BE2C (cell line): Measurements from ENCODE around the gene SCRN2.

ENCODE experiments used
- DNase-seq: peaks from one replicate; pipeline ENCODE4 v3.0.0-alpha.2; 2020
- H3K27me3 ChIP-seq: fragments of 250-450 bp; sonication (Bioruptor Pico); 2 replicates; pipeline ENCODE4 v1.5.1; 2020; ENCODE audit warnings: mild to moderate bottlenecking
- H3K36me3 ChIP-seq: fragments of 250-450 bp; sonication (Bioruptor Pico); 2 replicates; pipeline ENCODE4 v1.5.1; 2020; ENCODE audit warnings: mild to moderate bottlenecking
- H3K4me1 ChIP-seq: fragments of 250-450 bp; sonication (Bioruptor Pico); 2 replicates; pipeline ENCODE4 v1.5.1; 2020
- H3K4me3 ChIP-seq: 2 replicates; pipeline ENCODE4 v1.5.1; 2011; ENCODE audit warnings: low read depth, low read length
- H3K9me3 ChIP-seq: fragments of 250-450 bp; sonication (Bioruptor Pico); 2 replicates; pipeline ENCODE4 v1.5.1; 2020
- CTCF ChIP-seq: IDR thresholded peaks from 2 replicates; pipeline ENCODE4 v1.5.1; 2012; ENCODE audit warnings: mild to moderate bottlenecking, low read depth, low read length

Gene SCRN2

GRCh38 chr17:47883589-47884426 is 42.7 kb upstream of the SCRN2 start:
- no peak for DNase-seq
- no peak for TF ChIP-seq CTCF
- no peaks in the 10 kb centered on the region for H3K4me1 ChIP-seq
- no peaks in the 10 kb centered on the region for H3K9me3 ChIP-seq
- H3K36me3 ChIP-seq: no peaks in the 10 kb centered on the region
- H3K27me3 ChIP-seq: peaks cover 46% of the 10 kb centered on the region
- H3K4me3 ChIP-seq: no peak overlapping the region

- no peaks in the 10 kb centered on the region for H3K36me3 ChIP-seq
- no peak overlapping the region for H3K4me3 ChIP-seq
- no peak for TF ChIP-seq CTCF
- H3K4me1 ChIP-seq: no peaks in the 10 kb centered on the region
- no peaks in the 10 kb centered on the region for H3K9me3 ChIP-seq
- no peak for DNase-seq
- H3K27me3 ChIP-seq: peaks cover 55% of the 10 kb centered on the region
Measured at GRCh38 chr17:47882695-47883588, 41.9 kb upstream of the SCRN2 start.

GRCh38 chr17:47882247-47882646 is 41.2 kb upstream of the SCRN2 start:
- Histone ChIP-seq H3K36me3 (no peaks in the 10 kb centered on the region), H3K4me1 (no peaks in the 10 kb centered on the region), H3K9me3 (no peaks in the 10 kb centered on the region), H3K4me3 (no peak overlapping the region), H3K27me3 (peaks cover 62% of the 10 kb centered on the region)
- DNase-seq: no peak
- no peak for TF ChIP-seq CTCF

- H3K4me1 ChIP-seq: no peaks in the 10 kb centered on the region
- no peak for DNase-seq
- H3K27me3 ChIP-seq: peaks cover 75% of the 10 kb centered on the region
Measured at GRCh38 chr17:47879776-47880454, 38.8 kb upstream of the SCRN2 start.

GRCh38 chr17:47879028-47879585 is 38.0 kb upstream of the SCRN2 start:
- Histone ChIP-seq H3K9me3 (no peaks in the 10 kb centered on the region), H3K4me3 (no peak overlapping the region), H3K4me1 (no peaks in the 10 kb centered on the region), H3K36me3 (no peaks in the 10 kb centered on the region), H3K27me3 (peaks cover 82% of the 10 kb centered on the region)
- no peak for TF ChIP-seq CTCF
- no peak for DNase-seq

More at GRCh38 chr17:47879776-47880454, 38.8 kb upstream of the SCRN2 start:
- Histone ChIP-seq H3K9me3 (no peaks in the 10 kb centered on the region), H3K36me3 (no peaks in the 10 kb centered on the region), H3K4me3 (no peak overlapping the region)
- no peak for TF ChIP-seq CTCF
